Measurements from ENCODE around the gene ELFN1. TPM values are rescaled to one million over a fixed set of nuclear protein-coding genes. Genes with fewer than 3 reads are reported as not detected.

The ELFN1 gene
- total RNA-seq, 1 donor from 2014 or later: 4.3 TPM

- Histone ChIP-seq H3K4me3 (peak overlapping the region; percentile 50), H3K27ac (no peak overlapping the region), H3K4me1 (peaks cover 30% of the 10 kb centered on the region), H3K9me3 (no peaks in the 10 kb centered on the region), H3K27me3 (peaks cover 89% of the 10 kb centered on the region), H3K36me3 (no peaks in the 10 kb centered on the region)
- DNase-seq (peak; percentile 57), ATAC-seq (no peak)
- TF ChIP-seq CTCF (IDR thresholded peaks at IDR 0.05): no peak
- intact Hi-C loops (cut with DNase I): no loop called here
These were observed 2.3 kb upstream of the ELFN1 start for GRCh38 chr7:1667566-1668395.

- Histone ChIP-seq H3K27me3 (peaks cover 90% of the 10 kb centered on the region), H3K4me1 (peaks cover 30% of the 10 kb centered on the region)
These were observed 1.5 kb upstream of the ELFN1 start for GRCh38 chr7:1668396-1669063.

DNA sequence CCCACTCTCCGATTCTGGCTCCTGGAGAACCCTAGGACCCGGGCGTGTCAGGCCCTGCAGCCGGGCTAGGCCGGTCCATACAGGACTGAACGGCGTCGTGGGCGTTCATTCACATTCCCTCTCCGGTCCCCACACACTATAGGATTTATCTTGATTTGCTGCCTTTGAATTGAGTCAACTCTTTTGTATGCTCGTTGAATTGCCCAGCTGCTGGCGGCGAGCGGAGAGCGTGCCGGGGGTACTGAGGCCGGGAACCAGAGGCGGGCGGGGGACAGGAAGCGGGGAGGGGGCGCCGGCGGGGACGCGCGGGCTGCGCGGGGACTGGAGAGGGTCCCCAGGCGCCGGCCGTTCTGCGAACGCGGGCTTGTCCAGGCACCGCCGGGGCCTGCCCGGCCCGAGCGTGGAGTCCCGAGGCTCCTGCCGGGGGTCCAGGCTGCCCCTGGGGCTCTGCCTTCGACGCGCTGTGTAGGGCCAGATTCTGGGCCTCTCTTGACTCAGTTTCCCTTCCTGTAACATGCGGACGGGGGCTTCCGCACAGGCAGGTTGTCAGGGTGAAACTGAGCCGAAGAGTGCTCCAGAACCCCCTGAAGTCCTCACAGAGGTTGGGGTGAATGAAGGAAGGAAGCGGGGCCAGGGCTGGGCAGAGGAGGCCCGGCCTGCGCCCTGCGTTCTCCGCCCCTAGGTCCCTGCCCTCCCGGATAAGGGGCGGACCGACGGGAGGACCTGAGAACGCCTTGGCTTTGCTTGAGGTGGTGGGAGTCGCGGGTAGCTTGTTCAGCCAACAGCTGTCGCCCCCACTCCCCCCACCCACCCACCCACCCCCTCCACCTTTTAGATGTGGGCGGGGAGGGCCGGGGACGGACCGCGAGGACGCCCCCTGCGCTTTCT, 769 bp upstream of the ELFN1 start:
- H3K36me3 ChIP-seq: no peaks in the 10 kb centered on the region
- ATAC-seq: no peak
- DNase-seq: peak; percentile 61
- no peak for TF ChIP-seq CTCF (IDR thresholded peaks at IDR 0.05)
- peaks cover 30% of the 10 kb centered on the region for H3K4me1 ChIP-seq
- no peak overlapping the region for H3K27ac ChIP-seq
- peak overlapping the region; percentile 23 for H3K4me3 ChIP-seq
- H3K27me3 ChIP-seq: peaks cover 90% of the 10 kb centered on the region
- intact Hi-C loops (cut with DNase I): no loop called here
- no peaks in the 10 kb centered on the region for H3K9me3 ChIP-seq

More at GRCh38 chr7:1668396-1669063, 1.5 kb upstream of the ELFN1 start:
- DNase-seq (peak; percentile 59), ATAC-seq (no peak)
- no peak for TF ChIP-seq CTCF (IDR thresholded peaks at IDR 0.05)
- no peak overlapping the region for H3K4me3 ChIP-seq
- intact Hi-C loops (cut with DNase I): no loop called here
- H3K27ac ChIP-seq: no peak overlapping the region
- no peaks in the 10 kb centered on the region for H3K9me3 ChIP-seq
- H3K36me3 ChIP-seq: no peaks in the 10 kb centered on the region

GRCh38 chr7:1670894-1671593, 967 bp downstream of the ELFN1 start:
- Histone ChIP-seq H3K27me3 (peaks cover 88% of the 10 kb centered on the region), H3K4me3 (no peak overlapping the region), H3K4me1 (peaks cover 21% of the 10 kb centered on the region), H3K36me3 (no peaks in the 10 kb centered on the region), H3K27ac (no peak overlapping the region), H3K9me3 (no peaks in the 10 kb centered on the region)
- DNase-seq (peak; percentile 51), ATAC-seq (no peak)
- intact Hi-C loops (cut with DNase I): no loop called here
- TF ChIP-seq CTCF (IDR thresholded peaks at IDR 0.05): no peak
